Heart left ventricle (tissue), 16 donors: ENCODE measurements around the gene LGALS4. TPM values are rescaled to one million over a fixed set of nuclear protein-coding genes. Genes with fewer than 3 reads are reported as not detected.

Source experiments
- ATAC-seq, 4 donors: fragments of 200-7000 bp; cut with Tn5 transposase; one replicate each; pipeline ENCODE4 v1.9.1; 2020 to 2022; ENCODE audit warnings: moderate library complexity in 4 of 4, mild to moderate bottlenecking in 3 of 4, moderate number of reproducible peaks in 1 of 4
- DNase-seq, 5 donors: peaks; one replicate each; pipeline ENCODE4 v3.0.0-alpha.2; 2020
- H3K27ac ChIP-seq, 12 donors: fragments of 200-600 bp; sonication (generic) in 4 of 12; one replicate each; pipeline versions ENCODE4 v1.5.0 to v1.8.0; 2016 to 2022; ENCODE audit warnings: mild to moderate bottlenecking in 2 of 12
- H3K27me3 ChIP-seq, 9 donors: fragments of 200-600 bp; sonication (generic) in 2 of 9; one replicate each; pipeline versions ENCODE4 v1.5.1 to v1.8.0; 2016 to 2022; ENCODE audit warnings: mild to moderate bottlenecking in 3 of 9
- H3K36me3 ChIP-seq, 9 donors: fragments of 200-600 bp; sonication (generic) in 2 of 9; one replicate each; pipeline versions ENCODE4 v1.5.0 to v1.8.0; 2018 to 2022; ENCODE audit warnings: mild to moderate bottlenecking in 2 of 9
- H3K4me1 ChIP-seq, 12 donors: fragments of 200-600 bp; sonication (generic) in 4 of 12; one replicate each; pipeline versions ENCODE4 v1.5.0 to v1.8.0; 2016 to 2022; ENCODE audit warnings: mild to moderate bottlenecking in 3 of 12
- H3K4me3 ChIP-seq, 12 donors: fragments of 200-600 bp; sonication (generic) in 4 of 12; one replicate each; pipeline versions ENCODE4 v1.5.0 to v1.8.0; 2017 to 2022; ENCODE audit warnings: mild to moderate bottlenecking in 9 of 12, moderate library complexity in 4 of 12
- H3K9me3 ChIP-seq, 12 donors: fragments of 200-600 bp; sonication (generic) in 4 of 12; one replicate each; pipeline versions ENCODE4 v1.5.0 to v1.8.0; 2016 to 2022; ENCODE audit warnings: mild to moderate bottlenecking in 1 of 12
- CTCF ChIP-seq, 12 donors: fragments of 200-600 bp; sonication (generic) in 4 of 12; IDR thresholded peaks; one replicate each; pipeline versions ENCODE4 v1.5.0 to v1.8.0; 2018 to 2022; ENCODE audit warnings: antibody characterized with exemption in 12 of 12, mild to moderate bottlenecking in 5 of 12
- POLR2A ChIP-seq, 2 donors: fragments of 450-650 bp; IDR thresholded peaks; one replicate each; pipeline ENCODE4 v1.6.1; 2017; ENCODE audit warnings: antibody characterized with exemption in 2 of 2, mild to moderate bottlenecking in 2 of 2, moderate library complexity in 2 of 2
- WGBS, 4 donors: extraction: QIAGEN DNeasy Blood & Tissue Kit in 2 of 4; methylation state at CpG; one replicate each; pipeline versions ENCODE4 v1.1.5 to v1.1.7; 2013 to 2018; 5-methylcytosine and 5-hydroxymethylcytosine counted together
- intact Hi-C, 10 donors: fragments of 100-400 bp; cut with DNase I; formaldehyde crosslinking; loops; one replicate each; pipeline versions ENCODE4 v1.11.1 to v1.14.2; 2022
- polyA plus RNA-seq, 2 donors: library from polyadenylated mRNA; stranded (reverse); fragments of 200-250 nt; gene quantifications; one replicate each; pipeline ENCODE4 v1.2.3, GENCODE V29; 2013
- total RNA-seq, 9 donors: library from RNA; depleted of rRNA in 2 of 9; stranded (reverse); fragments of >200 nt in 2 of 9; fragmentation: NEBNext Ultra II Directional in 3 of 9; extraction: Animal tissue kit (Norgen Biotek cat#: 25700) in 3 of 9; gene quantifications; one replicate each; pipeline versions ENCODE4 v1.1.0 to v1.2.4, GENCODE V29; 2016 to 2023
- donor health status: ischemic (EF 13 %, LVEDD 7.1; RV severe dilation, severe dysfunction).
- donor health status: healthy with polysubstance abuse.
- donor health status: DM: no; HTN: yes; CAD: no.
- donor health status: DM: no; HTN: no; CAD: no.
- donor health status: ischemic (EF 25% LVEDD 6.9; RV normal size, moderate dysfunction).
- donor health status: ischemic (EF 25% LVEDD 5.7; RV mildly dilated, moderate dysfunction).
- donor health status: healthy.
- donor health status: DM: yes; HTN: yes; CAD: no.
- donor health status: ischemic (EF 35%, LVEDD 5.7; RV mildly dilated, moderate dysfunction).
- donor health status: nonischemic (EF 11% LVEDD 7.7; RV severe dilation, severe dysfunction).
- donor health status: DM: yes; HTN: yes; CAD: no.
- donor health status: PGD.
- donor health status: ischemic (EF 29% LVEDD 5.4; RV normal size, mild dysfunction).
- donor health status: nonischemic (EF 23%, LVEDD 6.1; RV moderate dilation, normal function).

Gene LGALS4
- total and polyA plus RNA-seq, 11 donors = 0.35 to 1.3 (median 0.67) TPM; not detected in 2

GRCh38 chr19:38853214-38853613 lies 40.5 kb upstream of the LGALS4 start:
- Histone ChIP-seq H3K4me1 (peaks cover 6 to 39% (median 22%) of the 10 kb centered on the region in 12 donors), H3K27me3 (no peaks in the 10 kb centered on the region), H3K4me3 (peak overlapping the region in 8 of 12 donors; percentile 61 to 100 (median 95)), H3K36me3 (peaks cover 0 to 3% (median 0%) of the 10 kb centered on the region in 9 donors), H3K9me3 (no peaks in the 10 kb centered on the region), H3K27ac (peak overlapping the region in 4 of 12 donors; percentile 99 to 100 (median 100))
- ATAC-seq (no peak), DNase-seq (no peak)
- 89 to 94% (median 91%) methylated on average over 17 of the region's 17 CpGs for WGBS, 4 donors
- intact Hi-C loops = loop anchor here in 5 of 10 donors (5.0 kb wide), 7 partner anchors 44 to 311 kb away; partner anchors contain the start of genes ACTN4 (in 2 of the 5), NFKBIB (in 2 of the 5), SIRT2 (in 2 of the 5) and MRPS12 (in 1 of the 5)
- TF ChIP-seq POLR2A (IDR thresholded peaks at IDR 0.05) = no peak
- TF ChIP-seq CTCF (IDR thresholded peaks at IDR 0.05) = no peak

GRCh38 chr19:38852231-38853044 lies 39.7 kb upstream of the LGALS4 start:
- ATAC-seq = no peak
- WGBS, 4 donors = 1 to 2% (median 1%) methylated on average over 44 to 52 of the region's 52 CpGs

GRCh38 chr19:38851622-38852230 lies 39.0 kb upstream of the LGALS4 start:
- peaks cover 0 to 18% (median 11%) of the 10 kb centered on the region in 9 donors for H3K36me3 ChIP-seq
- intact Hi-C loops = loop anchor here in 6 of 10 donors (2.0 to 5.0 kb wide), 8 partner anchors 46 to 309 kb away; partner anchors contain the start of genes NFKBIB (in 4 of the 6), SIRT2 (in 4 of the 6), ACTN4 (in 2 of the 6) and MRPS12 (in 1 of the 6)
- peak overlapping the region; percentile 18 to 100 (median 90) for H3K4me3 ChIP-seq
- H3K4me1 ChIP-seq = peaks cover 9 to 45% (median 36%) of the 10 kb centered on the region in 12 donors
- DNase-seq (peak; percentile 95 to 97 (median 96)), ATAC-seq (peak; percentile 13 to 63 (median 62))
- H3K27ac ChIP-seq = peak overlapping the region; percentile 94 to 100 (median 99)
- 1 to 2% (median 1%) methylated on average over 36 to 67 of the region's 67 CpGs for WGBS, 4 donors
- no peaks in the 10 kb centered on the region for H3K27me3 ChIP-seq
- no peaks in the 10 kb centered on the region for H3K9me3 ChIP-seq
- TF ChIP-seq POLR2A (IDR thresholded peaks at IDR 0.05) = peak; percentile 21 to 67
- no peak for TF ChIP-seq CTCF (IDR thresholded peaks at IDR 0.05)

More at GRCh38 chr19:38852231-38853044, 39.7 kb upstream of the LGALS4 start:
- Histone ChIP-seq H3K9me3 (no peaks in the 10 kb centered on the region), H3K36me3 (peaks cover 0 to 11% (median 4%) of the 10 kb centered on the region in 9 donors), H3K27me3 (no peaks in the 10 kb centered on the region), H3K4me3 (peak overlapping the region; percentile 61 to 100 (median 90)), H3K27ac (peak overlapping the region; percentile 94 to 100 (median 99)), H3K4me1 (peaks cover 9 to 42% (median 30%) of the 10 kb centered on the region in 12 donors)
- DNase-seq = peak; percentile 67 to 79 (median 72)
- intact Hi-C loops = loop anchor here in 5 of 10 donors (5.0 kb wide), 7 partner anchors 45 to 310 kb away; partner anchors contain the start of genes ACTN4 (in 2 of the 5), NFKBIB (in 2 of the 5), SIRT2 (in 2 of the 5) and MRPS12 (in 1 of the 5)
- TF ChIP-seq POLR2A (IDR thresholded peaks at IDR 0.05) = no peak
- no peak for TF ChIP-seq CTCF (IDR thresholded peaks at IDR 0.05)
